Panc1 (cell line): ENCODE results near the gene MPO.

Experiments
- POLR2AphosphoS5 ChIP-seq: IDR thresholded peaks from 2 replicates; pipeline ENCODE4 v1.6.1; 2012; ENCODE audit warnings: mild to moderate bottlenecking, low read depth, low read length, moderate library complexity
- REST ChIP-seq, 2 experiments: IDR thresholded peaks; 2 replicates each; pipeline ENCODE4 v1.6.1; 2011 to 2012; ENCODE audit warnings: low read depth in 2 of 2, control low read depth in 1 of 2, low read length in 1 of 2, mild to moderate bottlenecking in 1 of 2, moderate library complexity in 1 of 2; ENCODE audit not compliant: insufficient read depth in 1 of 2
- SIN3A ChIP-seq: IDR thresholded peaks from 2 replicates; pipeline ENCODE4 v1.6.1; 2012; ENCODE audit warnings: low read depth, mild to moderate bottlenecking, low read length, moderate library complexity, borderline replicate concordance; ENCODE audit not compliant: insufficient read depth
- TCF7L2 ChIP-seq: IDR thresholded peaks from 2 replicates; pipeline ENCODE4 v1.6.1; 2011; ENCODE audit warnings: mild to moderate bottlenecking, low read depth, low read length, inconsistent platforms
- TF ChIP-seq, protein P1 (sequence below): fragments of 450-650 bp; IDR thresholded peaks from 2 replicates; pipeline ENCODE4 v1.5.1; 2017; ENCODE audit warnings: mild to moderate bottlenecking

DNA sequence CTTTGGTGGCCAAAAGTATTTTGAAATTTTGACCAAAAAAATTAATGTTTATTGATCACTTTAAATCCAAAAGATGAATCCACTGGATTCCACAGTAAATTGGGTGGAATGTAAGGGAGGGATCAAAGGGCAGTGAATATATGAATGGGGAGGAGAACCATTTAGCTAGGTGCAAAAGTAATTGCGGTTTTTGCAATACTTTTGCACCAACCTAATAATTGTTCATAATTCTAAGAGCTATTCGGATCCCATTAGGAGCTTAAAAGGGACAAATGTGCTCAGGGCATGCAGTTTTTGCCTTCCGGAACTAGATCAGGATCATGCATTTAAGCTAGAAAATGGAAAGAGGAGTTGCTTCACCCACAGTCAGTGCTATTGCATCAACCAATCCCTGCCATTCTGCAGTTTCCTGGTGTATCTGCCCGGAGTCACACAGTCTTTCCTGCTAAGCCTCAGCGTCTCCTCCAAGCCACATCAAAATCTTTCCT, 42.5 kb downstream of the MPO start, which contains the start of gene LPO:
- TF ChIP-seq, protein P1, sequence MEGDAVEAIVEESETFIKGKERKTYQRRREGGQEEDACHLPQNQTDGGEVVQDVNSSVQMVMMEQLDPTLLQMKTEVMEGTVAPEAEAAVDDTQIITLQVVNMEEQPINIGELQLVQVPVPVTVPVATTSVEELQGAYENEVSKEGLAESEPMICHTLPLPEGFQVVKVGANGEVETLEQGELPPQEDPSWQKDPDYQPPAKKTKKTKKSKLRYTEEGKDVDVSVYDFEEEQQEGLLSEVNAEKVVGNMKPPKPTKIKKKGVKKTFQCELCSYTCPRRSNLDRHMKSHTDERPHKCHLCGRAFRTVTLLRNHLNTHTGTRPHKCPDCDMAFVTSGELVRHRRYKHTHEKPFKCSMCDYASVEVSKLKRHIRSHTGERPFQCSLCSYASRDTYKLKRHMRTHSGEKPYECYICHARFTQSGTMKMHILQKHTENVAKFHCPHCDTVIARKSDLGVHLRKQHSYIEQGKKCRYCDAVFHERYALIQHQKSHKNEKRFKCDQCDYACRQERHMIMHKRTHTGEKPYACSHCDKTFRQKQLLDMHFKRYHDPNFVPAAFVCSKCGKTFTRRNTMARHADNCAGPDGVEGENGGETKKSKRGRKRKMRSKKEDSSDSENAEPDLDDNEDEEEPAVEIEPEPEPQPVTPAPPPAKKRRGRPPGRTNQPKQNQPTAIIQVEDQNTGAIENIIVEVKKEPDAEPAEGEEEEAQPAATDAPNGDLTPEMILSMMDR: no peak
- no peak for TF ChIP-seq POLR2AphosphoS5
- no peak for TF ChIP-seq REST (IDR thresholded peaks at IDR 0.05; ENCODE audit: insufficient read depth in 1 of 2, low read depth in 2 of 2, low read length in 1 of 2)
- no peak for TF ChIP-seq SIN3A
- no peak for TF ChIP-seq TCF7L2
